Activated B cell treated with CpG ODN at 0.5 μM for 24 hours (primary cell): ENCODE results near the gene GATA3. TPM values are rescaled to one million over a fixed set of nuclear protein-coding genes. Genes with fewer than 3 reads are reported as not detected.

Experiments
- ATAC-seq: fragments of 200-7000 bp; cut with Tn5 transposase; one replicate; pipeline ENCODE4 v1.10.0; 2021; ENCODE audit warnings: low read depth, mild to moderate bottlenecking, moderate library complexity
- CTCF ChIA-PET: fragments of 350-600 bp; sonication (Branson Sonifier 250); formaldehyde crosslinking; loops from one replicate; lab custom pipeline; 2021; ENCODE audit warnings: antibody characterized with exemption; lab: Charles Lee
- POLR2A ChIA-PET: fragments of 350-600 bp; sonication (Branson Sonifier 250); formaldehyde crosslinking; loops from one replicate; lab custom pipeline; 2021; ENCODE audit warnings: antibody characterized with exemption; lab: Charles Lee
- DNase-seq: peaks from one replicate; pipeline ENCODE4 v3.0.0; 2022
- H3K27ac Mint-ChIP-seq: one replicate; pipeline ENCODE4 v1.8.0; 2020; ENCODE audit warnings: mixed read lengths
- H3K27me3 Mint-ChIP-seq: one replicate; pipeline ENCODE4 v1.8.0; 2021; ENCODE audit warnings: mixed read lengths
- H3K36me3 Mint-ChIP-seq: one replicate; pipeline ENCODE4 v1.8.0; 2021; ENCODE audit warnings: low read depth, mixed read lengths
- H3K4me1 Mint-ChIP-seq: one replicate; pipeline ENCODE4 v1.8.0; 2021; ENCODE audit warnings: mixed read lengths
- H3K4me3 Mint-ChIP-seq: one replicate; pipeline ENCODE4 v1.8.0; 2020; ENCODE audit warnings: mild to moderate bottlenecking, mixed read lengths
- H3K9me3 Mint-ChIP-seq: one replicate; pipeline ENCODE4 v1.8.0; 2020; ENCODE audit warnings: mixed read lengths
- CTCF ChIP-seq: fragments of 200-600 bp; IDR thresholded peaks from one replicate; pipeline ENCODE4 v1.8.0; 2022; ENCODE audit warnings: antibody characterized with exemption, mild to moderate bottlenecking
- intact Hi-C: fragments of 100-400 bp; cut with micrococcal nuclease; formaldehyde crosslinking; loops from one replicate; pipeline ENCODE4 v1.15.1; 2024
- total RNA-seq: library from RNA; stranded (reverse); gene quantifications from 2 replicates; pipeline ENCODE4 v1.2.3, GENCODE V29; 2022

Gene GATA3
- total RNA-seq, result 0.34 and 0.53 TPM in 2 replicates

GRCh38 chr10:8054494-8055407 is at the start of gene GATA3:
GATA3 (plus strand) TSS chr10:8054688; CDS start chr10:8055656, 968 bp downstream.
- Mint-ChIP-seq H3K9me3 (no peaks in the 10 kb centered on the region), H3K27me3 (peaks cover 43% of the 10 kb centered on the region), H3K4me1 (peaks cover 45% of the 10 kb centered on the region), H3K36me3 (no peaks in the 10 kb centered on the region), H3K4me3 (peak within 1 kb of the TSS; percentile 89), H3K27ac (peak within 1 kb of the TSS; percentile 63)
- ChIA-PET CTCF (no interaction called here), POLR2A (interaction anchor here (0.6 kb wide), 1 partner anchor 9 kb away, joined by 7 read pairs; no protein-coding TSS in a partner anchor)
- TF ChIP-seq CTCF, result no peak
- ATAC-seq, result peak; percentile 51
- DNase-seq, result no peak
- intact Hi-C loops, result loop anchor here (10.0 kb wide), 4 partner anchors 180 to 1150 kb away; partner anchors contain the start of genes ATP5F1C, KIN and SFMBT2

GRCh38 chr10:8006274-8006999 is 48.1 kb upstream of the GATA3 start:
- no peak for TF ChIP-seq CTCF

GRCh38 chr10:8009031-8009430 is 45.5 kb upstream of the GATA3 start:
- Mint-ChIP-seq H3K36me3 (peaks cover 66% of the 10 kb centered on the region), H3K4me1 (peaks cover 5% of the 10 kb centered on the region), H3K4me3 (no peak overlapping the region), H3K9me3 (peaks cover 3% of the 10 kb centered on the region), H3K27ac (no peak overlapping the region), H3K27me3 (no peaks in the 10 kb centered on the region)
- intact Hi-C loops, result no loop called here
- ChIA-PET POLR2A (no interaction called here), CTCF (no interaction called here)
- no peak for ATAC-seq
- no peak for DNase-seq
- no peak for TF ChIP-seq CTCF

More at GRCh38 chr10:8006274-8006999, 48.1 kb upstream of the GATA3 start:
- H3K9me3 Mint-ChIP-seq, result peaks cover 18% of the 10 kb centered on the region
- CTCF ChIA-PET, result no interaction called here
- no peaks in the 10 kb centered on the region for H3K27me3 Mint-ChIP-seq
- DNase-seq (no peak), ATAC-seq (no peak)
- no peak overlapping the region for H3K27ac Mint-ChIP-seq
- H3K36me3 Mint-ChIP-seq, result peaks cover 69% of the 10 kb centered on the region
- POLR2A ChIA-PET, result no interaction called here
- peaks cover 5% of the 10 kb centered on the region for H3K4me1 Mint-ChIP-seq
- no peak overlapping the region for H3K4me3 Mint-ChIP-seq
- intact Hi-C loops, result no loop called here

GRCh38 chr10:8013006-8013405 is 41.5 kb upstream of the GATA3 start:
- H3K4me3 Mint-ChIP-seq, result no peak overlapping the region
- intact Hi-C loops, result no loop called here
- CTCF ChIA-PET, result no interaction called here
- no peak for DNase-seq
- no peak for TF ChIP-seq CTCF
- no peak for ATAC-seq
- POLR2A ChIA-PET, result no interaction called here
- peaks cover 56% of the 10 kb centered on the region for H3K36me3 Mint-ChIP-seq
- H3K4me1 Mint-ChIP-seq, result no peaks in the 10 kb centered on the region
- no peak overlapping the region for H3K27ac Mint-ChIP-seq
- H3K9me3 Mint-ChIP-seq, result no peaks in the 10 kb centered on the region
- H3K27me3 Mint-ChIP-seq, result no peaks in the 10 kb centered on the region

- Mint-ChIP-seq H3K4me1 (no peaks in the 10 kb centered on the region), H3K4me3 (no peak overlapping the region), H3K27me3 (no peaks in the 10 kb centered on the region), H3K27ac (no peak overlapping the region), H3K9me3 (no peaks in the 10 kb centered on the region), H3K36me3 (peaks cover 55% of the 10 kb centered on the region)
- no peak for TF ChIP-seq CTCF
- CTCF ChIA-PET, result no interaction called here
- intact Hi-C loops, result no loop called here
- no peak for ATAC-seq
- DNase-seq, result no peak
- POLR2A ChIA-PET, result no interaction called here
Measured at GRCh38 chr10:8013619-8014018, 40.9 kb upstream of the GATA3 start.
